Measurements from ENCODE around the gene MORN5.

GRCh38 chr9:122176916-122177315, 17.2 kb downstream of the MORN5 start:
- no peak for TF ChIP-seq POLR2A (IDR thresholded peaks at IDR 0.05)
- TF ChIP-seq, protein P1, sequence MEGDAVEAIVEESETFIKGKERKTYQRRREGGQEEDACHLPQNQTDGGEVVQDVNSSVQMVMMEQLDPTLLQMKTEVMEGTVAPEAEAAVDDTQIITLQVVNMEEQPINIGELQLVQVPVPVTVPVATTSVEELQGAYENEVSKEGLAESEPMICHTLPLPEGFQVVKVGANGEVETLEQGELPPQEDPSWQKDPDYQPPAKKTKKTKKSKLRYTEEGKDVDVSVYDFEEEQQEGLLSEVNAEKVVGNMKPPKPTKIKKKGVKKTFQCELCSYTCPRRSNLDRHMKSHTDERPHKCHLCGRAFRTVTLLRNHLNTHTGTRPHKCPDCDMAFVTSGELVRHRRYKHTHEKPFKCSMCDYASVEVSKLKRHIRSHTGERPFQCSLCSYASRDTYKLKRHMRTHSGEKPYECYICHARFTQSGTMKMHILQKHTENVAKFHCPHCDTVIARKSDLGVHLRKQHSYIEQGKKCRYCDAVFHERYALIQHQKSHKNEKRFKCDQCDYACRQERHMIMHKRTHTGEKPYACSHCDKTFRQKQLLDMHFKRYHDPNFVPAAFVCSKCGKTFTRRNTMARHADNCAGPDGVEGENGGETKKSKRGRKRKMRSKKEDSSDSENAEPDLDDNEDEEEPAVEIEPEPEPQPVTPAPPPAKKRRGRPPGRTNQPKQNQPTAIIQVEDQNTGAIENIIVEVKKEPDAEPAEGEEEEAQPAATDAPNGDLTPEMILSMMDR (IDR thresholded peaks at IDR 0.05), result no peak
